GM10266 (cell line): Measurements from ENCODE around the gene GNL3.

Experiments used
- DNase-seq: peaks from one replicate; pipeline ENCODE4 v3.0.0; 2012; ENCODE audit errors: extremely low spot score
- TF ChIP-seq, protein P1 (sequence below): IDR thresholded peaks from 2 replicates; pipeline ENCODE4 v1.5.1; 2012; ENCODE audit warnings: mild to moderate bottlenecking, low read depth; ENCODE audit not compliant: control insufficient read depth, insufficient read depth; ENCODE audit errors: missing control alignments

The GNL3 gene

GRCh38 chr3:52733256-52733891, 47.5 kb downstream of the GNL3 start:
- TF ChIP-seq, protein P1, sequence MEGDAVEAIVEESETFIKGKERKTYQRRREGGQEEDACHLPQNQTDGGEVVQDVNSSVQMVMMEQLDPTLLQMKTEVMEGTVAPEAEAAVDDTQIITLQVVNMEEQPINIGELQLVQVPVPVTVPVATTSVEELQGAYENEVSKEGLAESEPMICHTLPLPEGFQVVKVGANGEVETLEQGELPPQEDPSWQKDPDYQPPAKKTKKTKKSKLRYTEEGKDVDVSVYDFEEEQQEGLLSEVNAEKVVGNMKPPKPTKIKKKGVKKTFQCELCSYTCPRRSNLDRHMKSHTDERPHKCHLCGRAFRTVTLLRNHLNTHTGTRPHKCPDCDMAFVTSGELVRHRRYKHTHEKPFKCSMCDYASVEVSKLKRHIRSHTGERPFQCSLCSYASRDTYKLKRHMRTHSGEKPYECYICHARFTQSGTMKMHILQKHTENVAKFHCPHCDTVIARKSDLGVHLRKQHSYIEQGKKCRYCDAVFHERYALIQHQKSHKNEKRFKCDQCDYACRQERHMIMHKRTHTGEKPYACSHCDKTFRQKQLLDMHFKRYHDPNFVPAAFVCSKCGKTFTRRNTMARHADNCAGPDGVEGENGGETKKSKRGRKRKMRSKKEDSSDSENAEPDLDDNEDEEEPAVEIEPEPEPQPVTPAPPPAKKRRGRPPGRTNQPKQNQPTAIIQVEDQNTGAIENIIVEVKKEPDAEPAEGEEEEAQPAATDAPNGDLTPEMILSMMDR, result no peak

GRCh38 chr3:52739730-52740129, 53.9 kb downstream of the GNL3 start:
- TF ChIP-seq, protein P1, result no peak
- DNase-seq, result no peak

More at GRCh38 chr3:52733256-52733891, 47.5 kb downstream of the GNL3 start:
- DNase-seq, result no peak

- peak; percentile 42 for DNase-seq
- TF ChIP-seq, protein P1, result peak; percentile 63
Observed at GRCh38 chr3:52742418-52743041, 56.7 kb downstream of the GNL3 start.

- DNase-seq, result no peak
- TF ChIP-seq, protein P1, result no peak
Observed at GRCh38 chr3:52743152-52743551, 57.3 kb downstream of the GNL3 start.

GRCh38 chr3:52743721-52744120, 57.9 kb downstream of the GNL3 start:
- DNase-seq, result no peak
- TF ChIP-seq, protein P1, result no peak
